NCI-H460 (cell line): ENCODE measurements around the gene OS9. TPM values are rescaled to one million over a fixed set of nuclear protein-coding genes. Genes with fewer than 3 reads are reported as not detected.
A peak's percentile ranks its signal among the peaks of the same experiment; 100 is the strongest.

Source experiments
- DNase-seq: peaks from one replicate; pipeline ENCODE4 v3.0.0-alpha.2; 2016; ENCODE audit warnings: low read depth; ENCODE audit errors: extremely low read depth
- total RNA-seq: library from RNA; depleted of rRNA; stranded (reverse); fragments of >200 nt; shearing (Covaris generic); gene quantifications from 2 replicates; pipeline ENCODE4 v1.2.3, GENCODE V29; 2014; rRNA removed

The OS9 gene
- total RNA-seq, 1 experiment from 2014 or later = 214 TPM

DNA sequence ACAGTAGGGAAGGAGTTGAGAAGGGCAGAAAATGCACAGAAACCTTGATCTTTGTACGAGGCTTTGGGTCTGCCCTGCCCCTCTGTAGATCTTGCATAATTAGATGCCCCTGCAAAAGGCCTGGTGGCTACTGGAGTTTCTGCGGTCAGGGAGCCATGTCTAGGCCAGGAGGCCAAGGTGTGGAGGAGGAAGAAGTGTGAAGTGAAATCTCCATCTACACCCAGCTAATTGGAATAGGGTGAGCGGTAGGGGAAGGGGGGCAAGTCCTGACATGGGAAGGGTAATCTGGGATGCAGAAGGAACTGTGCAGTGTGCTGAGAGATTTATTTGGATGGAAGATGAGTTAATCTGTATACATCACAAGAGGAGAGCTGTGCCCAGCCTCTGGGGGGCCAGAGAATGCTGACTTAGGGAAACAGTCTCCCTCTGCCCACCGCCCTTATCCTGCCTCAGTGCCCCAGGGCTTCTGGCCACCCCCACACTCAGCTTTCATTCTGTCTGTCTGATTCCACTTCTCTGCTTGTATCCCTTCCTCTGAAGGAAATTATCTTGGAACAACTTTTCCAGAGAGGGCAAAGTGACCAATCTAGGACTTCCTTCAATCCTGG is 67.6 kb downstream of the OS9 start:
- DNase-seq = no peak

DNA sequence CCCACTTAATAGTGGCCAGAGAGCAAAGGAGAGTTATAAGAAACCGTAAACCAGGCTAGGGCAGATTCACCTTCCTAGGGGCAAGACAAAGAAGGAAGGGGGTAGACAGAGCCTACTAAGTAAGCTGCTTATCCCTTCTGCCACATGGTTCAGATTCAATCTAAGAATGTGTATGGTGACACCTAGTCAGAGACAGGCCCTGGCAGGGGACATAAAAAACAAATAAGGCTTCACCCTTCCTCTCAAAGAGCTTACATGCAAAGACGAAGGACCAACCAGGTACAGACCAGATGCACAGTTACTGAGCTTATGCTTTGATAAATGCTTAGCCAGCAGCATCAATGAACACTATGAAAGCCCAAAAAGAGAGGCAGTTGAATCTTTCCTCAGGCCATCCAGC is 68.5 kb downstream of the OS9 start:
- no peak for DNase-seq

DNA sequence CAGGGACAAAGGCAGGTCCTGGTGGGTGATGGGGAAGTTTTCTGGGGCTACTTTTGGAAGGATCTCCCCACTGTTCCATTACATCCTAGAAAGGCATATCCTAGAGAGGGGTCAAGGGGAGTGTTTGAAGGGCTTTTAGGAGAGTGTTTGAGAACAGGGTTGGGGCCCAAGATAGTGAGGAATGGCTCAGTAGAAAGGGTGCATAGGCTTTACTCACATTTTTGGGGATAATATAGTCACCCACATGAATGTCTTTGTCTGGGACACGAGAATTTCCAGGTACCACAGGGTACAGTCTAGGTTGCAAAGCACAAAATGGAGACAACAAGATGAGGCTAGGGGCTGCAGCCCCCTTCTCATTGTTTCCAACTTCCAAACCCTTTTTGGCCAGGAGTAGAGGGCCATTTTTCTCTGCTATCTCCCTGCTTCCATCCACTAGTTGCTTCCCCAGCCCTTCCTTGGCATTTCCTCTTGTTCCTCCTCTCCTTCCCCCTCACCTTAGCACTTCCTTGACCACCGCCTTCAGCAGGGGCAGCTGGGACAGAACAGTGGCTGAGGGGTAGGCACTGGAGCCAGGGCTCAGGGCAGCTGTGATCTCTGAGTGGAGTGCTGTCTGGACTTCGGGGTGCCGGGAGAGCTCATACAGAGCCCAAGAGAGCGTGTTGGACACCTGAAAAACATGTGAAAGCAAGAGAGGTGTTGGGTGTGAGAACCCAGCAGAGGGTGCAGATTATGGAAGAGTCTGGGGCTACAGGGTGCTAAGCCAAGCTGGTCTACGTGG is 70.1 kb downstream of the OS9 start:
- DNase-seq = no peak

DNA sequence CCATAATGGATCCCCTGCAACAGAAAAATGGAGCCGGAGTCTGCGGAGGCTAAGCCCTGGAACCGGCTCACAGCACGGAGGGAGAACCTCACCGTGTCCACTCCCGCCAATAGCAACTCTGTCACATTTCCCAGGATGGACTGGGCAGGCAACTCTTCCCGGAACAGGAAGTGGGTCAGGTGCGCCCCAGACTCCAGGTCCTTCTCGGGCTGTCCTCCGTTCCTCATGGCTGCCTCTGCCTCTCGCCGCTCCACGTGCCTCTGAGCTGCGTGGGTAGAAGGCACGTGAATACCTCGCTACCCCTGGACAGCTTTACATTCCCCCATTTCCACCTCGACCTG is 70.7 kb downstream of the OS9 start:
- DNase-seq = no peak

DNA sequence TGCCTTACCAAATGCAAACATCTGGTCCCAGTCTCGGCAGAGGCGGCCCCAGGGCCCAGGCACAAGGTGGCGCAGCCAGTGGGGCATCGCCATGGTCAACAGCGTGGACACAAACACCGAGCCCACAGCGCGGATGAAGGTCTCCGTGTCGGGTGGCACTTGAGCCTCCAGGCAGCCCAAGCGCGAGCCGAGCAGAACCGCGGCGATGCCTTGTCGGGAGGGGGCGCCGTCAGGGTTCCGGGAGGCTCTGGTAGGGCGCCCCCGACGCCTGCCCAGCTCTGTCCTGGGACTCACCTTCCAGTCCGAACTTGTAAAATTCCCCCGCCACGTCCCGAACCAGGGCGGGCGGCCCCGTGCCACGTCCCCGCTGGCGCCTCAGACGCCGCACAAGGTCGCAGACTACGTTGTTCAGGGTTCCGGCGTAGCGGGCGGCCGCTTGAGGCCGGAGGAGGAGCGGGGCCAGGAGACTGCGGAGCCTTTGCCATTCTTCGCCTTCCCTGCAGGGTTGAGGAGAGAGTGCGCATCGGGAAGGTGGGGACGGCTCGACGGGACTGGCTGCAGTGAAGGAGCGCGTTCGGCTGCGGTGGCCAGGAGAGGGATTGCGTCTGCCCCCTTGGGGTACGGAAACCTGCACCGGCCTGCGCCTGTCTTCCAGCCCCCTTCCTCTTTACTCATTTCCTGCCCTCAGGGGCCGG is 71.2 kb downstream of the OS9 start:
- DNase-seq = no peak

- DNase-seq = no peak
Measured at GRCh38 chr12:57765698-57766463, 71.9 kb downstream of the OS9 start.

GRCh38 chr12:57766464-57767304 is 72.8 kb downstream of the OS9 start, which contains the start of gene CYP27B1:
Gene CYP27B1 (minus strand): TSS chr12:57767078. CDS start chr12:57767041, 37 bp downstream.
- peak; percentile 64 for DNase-seq

- no peak for DNase-seq
Measured at GRCh38 chr12:57767305-57767698, 73.4 kb downstream of the OS9 start.

DNA sequence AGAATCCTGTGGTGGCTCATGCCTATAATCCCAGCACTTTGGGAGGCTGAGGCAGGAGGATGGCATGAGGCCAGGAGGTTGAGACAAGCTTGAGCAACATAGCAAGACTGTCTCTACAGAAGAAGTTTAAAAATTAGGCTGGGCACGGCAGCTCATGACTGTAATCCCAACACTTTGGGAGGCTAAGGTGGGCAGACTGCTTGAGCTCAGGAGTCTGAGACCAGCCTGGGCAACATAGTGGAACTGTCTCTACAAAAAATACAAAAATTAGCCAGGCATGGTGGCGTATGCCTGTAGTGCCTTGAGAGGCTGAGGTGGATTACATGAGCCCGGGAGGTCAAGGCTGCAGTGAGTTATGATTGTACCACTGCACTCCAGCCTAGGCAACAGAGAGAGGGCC is 73.9 kb downstream of the OS9 start:
- DNase-seq = no peak

DNA sequence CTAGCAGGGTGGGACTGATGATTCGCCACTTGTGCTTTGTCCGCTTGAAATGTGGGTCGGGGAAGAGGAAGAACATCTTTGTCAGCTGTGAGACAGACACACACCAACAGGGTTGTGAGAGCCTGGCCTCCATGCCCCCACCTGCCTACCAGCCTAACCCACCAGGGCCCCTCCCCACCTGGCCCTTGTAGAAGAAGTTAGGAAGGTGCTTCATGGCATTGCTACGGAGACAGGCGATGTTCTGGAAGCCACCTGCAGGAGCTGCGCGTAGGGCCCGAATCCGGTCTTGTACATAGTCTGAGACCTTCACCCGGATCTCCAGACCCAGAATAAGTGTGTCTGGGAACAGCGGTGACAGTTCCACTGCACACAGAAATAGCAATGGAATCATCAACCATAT is 75.7 kb downstream of the OS9 start:
- DNase-seq = no peak

GRCh38 chr12:57770734-57771133 is 76.8 kb downstream of the OS9 start:
- no peak for DNase-seq

Other genes starting within 250 kb of the OS9 start
- gene INHBE, start 238.8 kb upstream of the OS9 start, total RNA-seq = 1.3 and 2.2 TPM in 2 replicates
- 0.20 and 5.0 TPM in 2 replicates for gene GLI1, start 234.3 kb upstream of the OS9 start, total RNA-seq
- not detected in 2 replicates for gene ARHGAP9, start 214.3 kb upstream of the OS9 start, total RNA-seq
- 277 and 346 TPM in 2 replicates for gene MARS1, start 206.1 kb upstream of the OS9 start, total RNA-seq
- 194 and 202 TPM in 2 replicates for gene DDIT3, start 173.6 kb upstream of the OS9 start, total RNA-seq
- gene MBD6, start 171.3 kb upstream of the OS9 start, total RNA-seq = 8.3 and 10.0 TPM in 2 replicates
- gene DCTN2, start 146.9 kb upstream of the OS9 start, total RNA-seq = 72.8 and 76.1 TPM in 2 replicates
- gene KIF5A, start 144.1 kb upstream of the OS9 start, total RNA-seq = 0.07 and 0.09 TPM in 2 replicates
- 34.6 and 39.8 TPM in 2 replicates for gene PIP4K2C, start 102.9 kb upstream of the OS9 start, total RNA-seq
- 22.0 and 27.4 TPM in 2 replicates for gene DTX3, start 89.3 kb upstream of the OS9 start, total RNA-seq
- gene ARHGEF25, start 82.7 kb upstream of the OS9 start, total RNA-seq = 9.2 and 13.1 TPM in 2 replicates
- 43.1 and 46.4 TPM in 2 replicates for gene B4GALNT1, start 60.9 kb upstream of the OS9 start, total RNA-seq
- gene AGAP2, start 44.6 kb downstream of the OS9 start, total RNA-seq = 0.06 TPM in 1 of 2 replicates, not detected in the other
- 44.4 and 49.9 TPM in 2 replicates for gene TSPAN31, start 50.9 kb downstream of the OS9 start, total RNA-seq
- gene CDK4, start 58.2 kb downstream of the OS9 start, total RNA-seq = 115 and 116 TPM in 2 replicates
- gene MARCHF9, start 61.0 kb downstream of the OS9 start, total RNA-seq = 3.6 and 3.8 TPM in 2 replicates
- gene CYP27B1, start 72.9 kb downstream of the OS9 start, total RNA-seq = 5.1 and 5.4 TPM in 2 replicates
- 14.2 and 23.3 TPM in 2 replicates for gene METTL1, start 78.0 kb downstream of the OS9 start, total RNA-seq
- gene EEF1AKMT3, start 78.5 kb downstream of the OS9 start, total RNA-seq = 5.9 and 6.8 TPM in 2 replicates
- gene TSFM, start 88.7 kb downstream of the OS9 start, total RNA-seq = 42.2 and 53.8 TPM in 2 replicates
- 0.67 and 0.72 TPM in 2 replicates for gene AVIL, start 124.6 kb downstream of the OS9 start, total RNA-seq
- 38.2 and 43.6 TPM in 2 replicates for gene CTDSP2, start 152.6 kb downstream of the OS9 start, total RNA-seq
- 15.2 and 19.1 TPM in 2 replicates for gene ATP23, start 247.4 kb downstream of the OS9 start, total RNA-seq